HG02938 (cell line): ENCODE data around the gene LRCH1.

Experiments used
- ATAC-seq: cut with Tn5 transposase; IDR thresholded peaks from one replicate; pipeline ENCODE4 v1.9.1; 2021; ENCODE audit warnings: mild to moderate bottlenecking, moderate library complexity; ENCODE audit not compliant: unreplicated experiment

The LRCH1 gene

GRCh38 chr13:46783504-46783903 is 230.5 kb downstream of the LRCH1 start:
- no peak for ATAC-seq

GRCh38 chr13:46795321-46795720 is 242.4 kb downstream of the LRCH1 start:
- no peak for ATAC-seq

GRCh38 chr13:46796129-46796514 is 243.2 kb downstream of the LRCH1 start:
- ATAC-seq = no peak

GRCh38 chr13:46796515-46797474 is 243.8 kb downstream of the LRCH1 start, which contains the start of gene ESD:
TSS of gene ESD (minus strand) at chr13:46797161. CDS start at chr13:46791413, 5,748 bp downstream.
- peak; percentile 86 for ATAC-seq

- ATAC-seq = no peak
Measured at GRCh38 chr13:46797501-46798237, 244.7 kb downstream of the LRCH1 start.

- no peak for ATAC-seq
Measured at GRCh38 chr13:46799139-46799538, 246.2 kb downstream of the LRCH1 start.

- ATAC-seq = no peak
Measured at GRCh38 chr13:46801858-46802257, 248.9 kb downstream of the LRCH1 start.
